Ovary (tissue), 9 donors: ENCODE results near the gene CLEC16A. TPM values are rescaled to one million over a fixed set of nuclear protein-coding genes. Genes with fewer than 3 reads are reported as not detected.

Experiments
- DNase-seq, 5 donors: peaks; one replicate each; pipeline ENCODE4 v3.0.0-alpha.2; 2019 to 2020
- H3K27ac ChIP-seq, 2 donors: fragments of 200-600 bp; one replicate each; pipeline versions ENCODE4 v1.5.1 to v1.8.0; 2019 to 2022
- H3K27me3 ChIP-seq: fragments of 200-600 bp; one replicate; pipeline ENCODE4 v1.8.0; 2022
- H3K36me3 ChIP-seq: fragments of 200-600 bp; sonication (generic); one replicate; pipeline ENCODE4 v1.5.1; 2019
- H3K4me1 ChIP-seq: one replicate; pipeline ENCODE4 v1.8.1; 2013; ENCODE audit warnings: mild to moderate bottlenecking, moderate library complexity; ENCODE audit not compliant: insufficient read depth
- H3K4me3 ChIP-seq: fragments of 200-600 bp; sonication (generic); one replicate; pipeline ENCODE4 v1.5.1; 2017
- H3K9me3 ChIP-seq, 2 donors: fragments of 200-600 bp in 1 of 2; sonication (generic) in 1 of 2; one replicate each; pipeline versions ENCODE4 v1.5.1 to v1.8.1; 2013 to 2019; ENCODE audit warnings: mild to moderate bottlenecking in 1 of 2, moderate library complexity in 1 of 2
- EP300 ChIP-seq: sonication (generic); formaldehyde crosslinking; IDR thresholded peaks from one replicate; pipeline ENCODE4 v1.6.1; 2017; ENCODE audit warnings: antibody characterized with exemption
- POLR2A ChIP-seq: fragments of 450-650 bp; IDR thresholded peaks from one replicate; pipeline ENCODE4 v1.6.1; 2017; ENCODE audit warnings: antibody characterized with exemption, mild to moderate bottlenecking, moderate library complexity
- WGBS, 3 donors: extraction: QIAGEN DNeasy Blood & Tissue Kit in 1 of 3; methylation state at CpG; one replicate each; pipeline versions ENCODE4 v1.1.5 to v1.1.7; 2013 to 2017; 5-methylcytosine and 5-hydroxymethylcytosine counted together
- intact Hi-C, 4 donors: fragments of 100-400 bp; cut with DNase I; formaldehyde crosslinking; loops; one replicate each; pipeline versions ENCODE4 v1.11.0 to v1.15.1; 2022 to 2023
- polyA plus RNA-seq, 2 donors: library from polyadenylated mRNA; stranded (reverse); fragments of 200-250 nt in 1 of 2; fragments of 350-450 nt in 1 of 2; fragmentation: Illumina TruSeq in 1 of 2; extraction: RNeasy Lipid Tissue Mini Kit (QIAGEN cat#74804) in 1 of 2; gene quantifications; one replicate each; pipeline ENCODE4 v1.2.3, GENCODE V29; 2013 to 2014
- total RNA-seq, 7 donors: library from RNA; depleted of rRNA in 2 of 7; stranded (reverse); fragments of >200 nt in 2 of 7; fragmentation: NEBNext Ultra II Directional in 3 of 7; extraction: Animal tissue kit (Norgen Biotek cat#: 25700) in 3 of 7; gene quantifications; one replicate each; pipeline versions ENCODE4 v1.1.0 to v1.2.4, GENCODE V29; 2016 to 2023
- TF ChIP-seq, protein P1 (sequence below), 3 donors: fragments of 450-650 bp in 2 of 3; fragments of 200-600 bp in 1 of 3; IDR thresholded peaks; one replicate each; pipeline versions ENCODE4 v1.5.1 to v1.8.0; 2016 to 2022; ENCODE audit warnings: antibody characterized with exemption in 3 of 3, mild to moderate bottlenecking in 1 of 3
- donor health status: DM: no; HTN: no; CAD: no; lungs with moderate emphysema.
- donor health status: DM: no; HTN: no; CAD: no.
- donor health status: Bipolar disorder and iron deficiency.
- donor health status: DM: yes; HTN: yes; CAD: no.
- donor health status: DM: no; HTN: no; CAD: no.
- donor health status: DM: yes; HTN: yes; CAD: no.

Gene CLEC16A
- total and polyA plus RNA-seq, 9 donors: 6.4 to 28.1 (median 16.5) TPM

DNA sequence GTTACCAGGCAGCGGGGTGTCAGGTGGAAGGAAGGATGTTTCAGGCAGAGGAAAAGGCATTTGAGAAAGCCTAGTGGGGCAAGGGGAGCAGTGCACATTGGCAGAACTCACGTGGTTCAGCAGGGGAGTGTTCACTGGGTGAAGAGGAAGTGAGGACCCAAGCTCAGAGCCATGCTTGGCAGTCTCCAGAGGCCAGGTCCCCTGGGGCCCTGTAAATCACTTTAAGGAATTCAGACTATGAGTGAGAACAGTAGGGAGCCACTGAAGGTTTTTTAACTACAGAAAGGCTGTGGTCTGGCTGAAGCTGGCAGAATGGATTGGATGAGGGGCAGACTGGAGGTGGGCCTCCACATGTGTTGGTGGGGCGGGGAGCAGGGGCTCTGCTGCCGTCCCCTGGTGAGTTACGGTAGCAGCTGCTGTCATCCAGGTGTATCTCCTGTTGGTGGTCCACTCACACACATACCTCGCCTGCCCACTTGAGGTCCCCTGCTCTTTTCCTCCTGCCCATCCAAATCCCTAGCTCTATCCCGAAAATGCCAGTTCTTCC lies 5.1 kb downstream of the CLEC16A start:
- 75 to 80% (median 79%) methylated on average over 7 of the region's 7 CpGs for WGBS, 3 donors
- Histone ChIP-seq H3K27me3 (no peaks in the 10 kb centered on the region), H3K4me3 (no peak overlapping the region), H3K4me1 (peaks cover 6% of the 10 kb centered on the region), H3K36me3 (no peaks in the 10 kb centered on the region), H3K27ac (no peak overlapping the region), H3K9me3 (no peaks in the 10 kb centered on the region)
- intact Hi-C loops: no loop called here
- no peak for TF ChIP-seq POLR2A
- TF ChIP-seq, protein P1, sequence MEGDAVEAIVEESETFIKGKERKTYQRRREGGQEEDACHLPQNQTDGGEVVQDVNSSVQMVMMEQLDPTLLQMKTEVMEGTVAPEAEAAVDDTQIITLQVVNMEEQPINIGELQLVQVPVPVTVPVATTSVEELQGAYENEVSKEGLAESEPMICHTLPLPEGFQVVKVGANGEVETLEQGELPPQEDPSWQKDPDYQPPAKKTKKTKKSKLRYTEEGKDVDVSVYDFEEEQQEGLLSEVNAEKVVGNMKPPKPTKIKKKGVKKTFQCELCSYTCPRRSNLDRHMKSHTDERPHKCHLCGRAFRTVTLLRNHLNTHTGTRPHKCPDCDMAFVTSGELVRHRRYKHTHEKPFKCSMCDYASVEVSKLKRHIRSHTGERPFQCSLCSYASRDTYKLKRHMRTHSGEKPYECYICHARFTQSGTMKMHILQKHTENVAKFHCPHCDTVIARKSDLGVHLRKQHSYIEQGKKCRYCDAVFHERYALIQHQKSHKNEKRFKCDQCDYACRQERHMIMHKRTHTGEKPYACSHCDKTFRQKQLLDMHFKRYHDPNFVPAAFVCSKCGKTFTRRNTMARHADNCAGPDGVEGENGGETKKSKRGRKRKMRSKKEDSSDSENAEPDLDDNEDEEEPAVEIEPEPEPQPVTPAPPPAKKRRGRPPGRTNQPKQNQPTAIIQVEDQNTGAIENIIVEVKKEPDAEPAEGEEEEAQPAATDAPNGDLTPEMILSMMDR (IDR thresholded peaks at IDR 0.05): no peak
- TF ChIP-seq EP300: no peak
- DNase-seq: no peak

DNA sequence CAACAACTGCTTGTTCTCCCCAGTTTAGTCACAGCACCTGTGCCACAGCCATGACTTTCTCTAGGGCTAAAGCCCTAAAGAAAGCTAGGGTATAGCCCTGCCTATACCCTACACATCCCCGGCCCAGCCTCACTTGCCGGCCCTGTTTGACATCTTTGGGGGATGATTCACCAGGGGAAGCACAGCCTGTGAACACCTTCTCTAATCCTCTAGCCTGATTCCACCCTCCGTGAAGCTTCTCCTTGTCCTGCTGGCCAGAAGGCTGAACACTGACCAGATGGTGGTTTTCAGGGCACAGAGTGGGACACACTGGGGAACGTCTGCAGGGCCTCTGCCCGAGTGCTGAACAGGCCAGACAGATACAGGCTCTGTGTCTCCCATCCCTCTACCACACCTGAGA lies 6.0 kb downstream of the CLEC16A start:
- Histone ChIP-seq H3K4me3 (no peak overlapping the region), H3K4me1 (peaks cover 4% of the 10 kb centered on the region), H3K27ac (no peak overlapping the region), H3K27me3 (no peaks in the 10 kb centered on the region), H3K36me3 (no peaks in the 10 kb centered on the region), H3K9me3 (no peaks in the 10 kb centered on the region)
- intact Hi-C loops: no loop called here
- 68 to 75% (median 71%) methylated on average over 5 of the region's 5 CpGs for WGBS, 3 donors
- no peak for TF ChIP-seq POLR2A
- TF ChIP-seq, protein P1 (IDR thresholded peaks at IDR 0.05): no peak
- no peak for TF ChIP-seq EP300
- no peak for DNase-seq

DNA sequence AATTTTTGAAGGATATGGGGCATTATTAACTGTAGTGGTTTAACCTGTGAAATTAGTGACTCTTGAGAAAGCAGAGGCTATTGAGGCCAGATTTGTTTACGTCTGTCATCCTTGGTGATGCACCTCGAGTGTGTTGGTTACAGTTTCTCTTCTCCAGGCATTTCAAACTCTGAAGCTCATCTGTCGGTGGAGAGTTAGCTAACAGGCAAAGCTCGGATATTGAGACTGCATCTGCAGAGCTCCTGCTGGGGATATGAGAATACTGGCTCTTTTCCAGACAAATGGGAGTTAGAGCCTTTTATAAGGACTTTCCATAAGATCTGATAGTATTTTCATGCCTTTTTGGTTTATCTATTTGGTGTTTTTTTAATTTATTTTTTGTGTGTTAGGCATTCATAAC lies 6.7 kb downstream of the CLEC16A start:
- intact Hi-C loops: no loop called here
- DNase-seq: no peak
- TF ChIP-seq, protein P1 (IDR thresholded peaks at IDR 0.05): no peak
- TF ChIP-seq EP300: no peak
- TF ChIP-seq POLR2A: no peak
- WGBS, 3 donors: 41 to 53% (median 53%) methylated on average over 4 of the region's 4 CpGs
- Histone ChIP-seq H3K4me1 (peaks cover 2% of the 10 kb centered on the region), H3K27me3 (no peaks in the 10 kb centered on the region), H3K9me3 (no peaks in the 10 kb centered on the region), H3K4me3 (no peak overlapping the region), H3K36me3 (no peaks in the 10 kb centered on the region), H3K27ac (no peak overlapping the region)

DNA sequence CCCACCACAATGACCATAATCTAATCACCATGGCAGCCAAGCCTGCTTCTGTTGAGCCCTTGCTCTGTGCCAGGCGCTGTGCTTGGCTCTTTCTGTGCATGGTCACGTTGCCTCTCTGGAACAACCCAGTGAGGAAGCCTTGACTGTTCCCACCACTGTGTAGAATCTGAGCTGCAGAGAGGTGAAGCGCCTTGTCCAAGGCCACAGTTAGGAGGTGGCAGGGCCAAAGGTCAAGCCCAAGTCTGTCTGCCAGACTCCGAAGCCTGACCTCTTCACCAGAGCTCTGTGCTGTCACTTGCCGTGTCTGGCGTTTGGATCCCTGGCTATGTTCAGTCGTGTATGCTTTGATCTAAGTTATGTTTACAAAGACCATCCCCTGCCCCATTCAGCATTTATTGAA lies 10.5 kb downstream of the CLEC16A start:
- no peak for TF ChIP-seq EP300
- no peak for TF ChIP-seq POLR2A
- TF ChIP-seq, protein P1 (IDR thresholded peaks at IDR 0.05): no peak
- Histone ChIP-seq H3K4me1 (no peaks in the 10 kb centered on the region), H3K9me3 (no peaks in the 10 kb centered on the region), H3K27ac (no peak overlapping the region), H3K4me3 (no peak overlapping the region), H3K36me3 (no peaks in the 10 kb centered on the region), H3K27me3 (no peaks in the 10 kb centered on the region)
- intact Hi-C loops: no loop called here
- DNase-seq: no peak
- 83 to 88% (median 87%) methylated on average over 7 of the region's 7 CpGs for WGBS, 3 donors
